ES-I3 (cell line): Measurements from ENCODE around the gene TBPL2.

ENCODE experiments used
- H3K36me3 ChIP-seq: 2 replicates; pipeline ENCODE4 v1.6.1; 2013; ENCODE audit warnings: mild to moderate bottlenecking, low read length, control low read depth, moderate library complexity; ENCODE audit not compliant: insufficient read depth
- H3K4me1 ChIP-seq: 2 replicates; pipeline ENCODE4 v1.6.1; 2013; ENCODE audit warnings: mild to moderate bottlenecking, control low read depth, low read length; ENCODE audit not compliant: insufficient read depth
- H3K9ac ChIP-seq: 2 replicates; pipeline ENCODE4 v1.6.1; 2013; ENCODE audit warnings: low read depth, mild to moderate bottlenecking, low read length, moderate library complexity
- H3K9me3 ChIP-seq: 2 replicates; pipeline ENCODE4 v1.6.1; 2013; ENCODE audit warnings: mild to moderate bottlenecking, low read length, moderate library complexity; ENCODE audit not compliant: control insufficient read depth, insufficient read depth

TBPL2 gene

GRCh38 chr14:55381040-55381439 lies 59.4 kb downstream of the TBPL2 start:
- Histone ChIP-seq H3K9me3 (no peaks in the 10 kb centered on the region), H3K4me1 (no peaks in the 10 kb centered on the region), H3K9ac (no peak overlapping the region), H3K36me3 (peaks cover 8% of the 10 kb centered on the region; the same call in 1 of the 2 replicates)

GRCh38 chr14:55377236-55377635 lies 63.2 kb downstream of the TBPL2 start:
- Histone ChIP-seq H3K9me3 (no peaks in the 10 kb centered on the region), H3K9ac (no peak overlapping the region), H3K4me1 (no peaks in the 10 kb centered on the region), H3K36me3 (peaks cover 6% of the 10 kb centered on the region; the same call in 1 of the 2 replicates)

GRCh38 chr14:55374771-55375170 lies 65.6 kb downstream of the TBPL2 start:
- Histone ChIP-seq H3K36me3 (no peaks in the 10 kb centered on the region), H3K9me3 (no peaks in the 10 kb centered on the region), H3K4me1 (no peaks in the 10 kb centered on the region), H3K9ac (no peak overlapping the region)

- Histone ChIP-seq H3K9me3 (no peaks in the 10 kb centered on the region), H3K4me1 (no peaks in the 10 kb centered on the region), H3K9ac (no peak overlapping the region), H3K36me3 (no peaks in the 10 kb centered on the region)
These were observed 66.4 kb downstream of the TBPL2 start for GRCh38 chr14:55373784-55374705.

GRCh38 chr14:55372825-55373224 lies 67.6 kb downstream of the TBPL2 start:
- no peak overlapping the region for H3K9ac ChIP-seq
- H3K36me3 ChIP-seq, result no peaks in the 10 kb centered on the region
- no peaks in the 10 kb centered on the region for H3K9me3 ChIP-seq
- no peaks in the 10 kb centered on the region for H3K4me1 ChIP-seq

GRCh38 chr14:55372423-55372822 lies 68.0 kb downstream of the TBPL2 start:
- H3K9ac ChIP-seq, result no peak overlapping the region
- H3K9me3 ChIP-seq, result no peaks in the 10 kb centered on the region
- no peaks in the 10 kb centered on the region for H3K36me3 ChIP-seq
- no peaks in the 10 kb centered on the region for H3K4me1 ChIP-seq

GRCh38 chr14:55370883-55371455 lies 69.4 kb downstream of the TBPL2 start:
- H3K36me3 ChIP-seq, result no peaks in the 10 kb centered on the region
- no peaks in the 10 kb centered on the region for H3K4me1 ChIP-seq
- H3K9ac ChIP-seq, result no peak overlapping the region
- no peaks in the 10 kb centered on the region for H3K9me3 ChIP-seq

- H3K9me3 ChIP-seq, result no peaks in the 10 kb centered on the region
- H3K4me1 ChIP-seq, result no peaks in the 10 kb centered on the region
- H3K9ac ChIP-seq, result no peak overlapping the region
- no peaks in the 10 kb centered on the region for H3K36me3 ChIP-seq
These were observed 74.1 kb downstream of the TBPL2 start for GRCh38 chr14:55366271-55366670.
